Sigmoid colon (tissue), 4 donors: ENCODE measurements around the gene CHRNB2.

Source experiments
- CTCF ChIP-seq, 4 experiments: fragments of 450-650 bp in 3 of 4; fragments of 200-600 bp in 1 of 4; IDR thresholded peaks; one replicate each; pipeline ENCODE4 v1.5.1; 2016 to 2019; ENCODE audit warnings: antibody characterized with exemption in 4 of 4, mild to moderate bottlenecking in 3 of 4, moderate library complexity in 2 of 4
- EP300 ChIP-seq, 4 donors: sonication (generic); formaldehyde crosslinking; IDR thresholded peaks; one replicate each; pipeline ENCODE4 v1.6.1; 2017; ENCODE audit warnings: antibody characterized with exemption in 4 of 4

GRCh38 chr1:154614247-154614646 lies 46.7 kb downstream of the CHRNB2 start:
- no peak for TF ChIP-seq EP300 (IDR thresholded peaks at IDR 0.05)
- no peak for TF ChIP-seq CTCF (IDR thresholded peaks at IDR 0.05)
